T-helper 2 cell treated with Interferon-gamma antibody and Interleukin-4, amounts not matched to agents 100 ng/mL and 5 ng/mL, for 36 hours (primary cell): ENCODE results near the gene SSUH2. TPM values are rescaled to one million over a fixed set of nuclear protein-coding genes. Genes with fewer than 3 reads are reported as not detected.
"Not testable (repeated sequence)": the region's sequence is repeated elsewhere in the genome, so short reads cannot be mapped to it uniquely, and the experiment has no call there.

ENCODE experiments used
- intact Hi-C: fragments of 100-400 bp; cut with micrococcal nuclease; formaldehyde crosslinking; loops from one replicate; pipeline ENCODE4 v1.15.1; 2023
- total RNA-seq: library from RNA; stranded (reverse); gene quantifications from 2 replicates; pipeline ENCODE4 v1.2.3, GENCODE V29; 2022

Gene SSUH2, protein sequence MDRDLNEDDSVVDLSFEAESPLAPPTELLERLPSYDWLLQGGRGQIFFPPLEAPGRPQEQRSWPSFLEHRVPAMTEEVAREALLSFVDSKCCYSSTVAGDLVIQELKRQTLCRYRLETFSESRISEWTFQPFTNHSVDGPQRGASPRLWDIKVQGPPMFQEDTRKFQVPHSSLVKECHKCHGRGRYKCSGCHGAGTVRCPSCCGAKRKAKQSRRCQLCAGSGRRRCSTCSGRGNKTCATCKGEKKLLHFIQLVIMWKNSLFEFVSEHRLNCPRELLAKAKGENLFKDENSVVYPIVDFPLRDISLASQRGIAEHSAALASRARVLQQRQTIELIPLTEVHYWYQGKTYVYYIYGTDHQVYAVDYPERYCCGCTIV
- 0.27 and 0.43 TPM in 2 replicates for total RNA-seq

DNA sequence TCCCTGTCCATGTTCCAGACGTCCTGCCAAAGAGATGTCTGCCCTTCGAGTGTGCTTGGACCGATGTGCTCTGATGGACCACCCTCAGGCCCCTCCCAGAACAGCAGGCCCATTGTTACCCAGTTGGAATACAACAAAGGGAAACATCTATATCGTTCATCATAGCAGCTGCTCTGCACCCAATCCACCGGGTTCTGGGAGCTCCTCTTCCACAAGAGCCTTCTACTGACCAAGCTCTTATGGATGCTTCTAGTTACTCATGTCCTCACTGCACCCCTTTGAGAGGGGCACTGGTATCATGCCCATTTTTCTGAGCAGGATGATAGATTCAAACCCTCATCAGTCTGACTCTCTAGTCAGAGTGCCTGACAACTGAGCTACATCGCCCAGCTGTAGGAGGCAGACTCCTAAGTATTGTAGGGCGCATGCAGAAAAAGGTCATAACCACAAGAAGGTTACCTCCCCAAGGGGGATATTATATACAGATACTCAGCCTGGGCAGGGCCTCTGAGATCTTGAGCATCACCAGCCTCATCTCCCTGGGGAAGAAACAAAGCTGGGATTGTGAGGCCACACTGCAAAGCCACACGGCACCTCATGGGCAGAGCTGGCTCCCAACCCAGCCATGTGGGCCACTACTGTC lies at the start of gene SSUH2:
Gene SSUH2 (minus strand): TSS at position 51 of the 643 bp plus-strand sequence. CDS start 40 bp downstream, at position 11.
- intact Hi-C loops, result no loop called here

DNA sequence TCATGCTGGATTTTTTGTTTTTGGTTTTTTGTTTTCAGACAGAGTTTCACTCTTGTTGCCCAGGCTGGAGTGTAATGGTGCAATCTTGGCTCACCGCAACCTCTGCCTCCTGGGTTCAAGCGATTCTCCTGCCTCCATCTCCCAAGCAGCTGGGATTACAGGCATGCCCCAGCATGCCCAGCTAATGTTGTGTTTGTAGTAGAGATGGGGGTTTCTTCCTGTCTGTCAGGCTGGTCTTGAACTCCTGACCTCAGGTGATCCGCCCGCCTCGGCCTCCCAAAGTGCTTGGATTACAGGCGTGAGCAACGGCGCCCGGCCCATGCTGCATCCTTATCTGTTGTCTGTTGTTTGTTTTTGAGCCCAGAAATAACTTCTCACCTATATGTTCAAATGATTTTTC lies 46.7 kb upstream of the SSUH2 start:
- intact Hi-C loops, result not testable (repeated sequence)

DNA sequence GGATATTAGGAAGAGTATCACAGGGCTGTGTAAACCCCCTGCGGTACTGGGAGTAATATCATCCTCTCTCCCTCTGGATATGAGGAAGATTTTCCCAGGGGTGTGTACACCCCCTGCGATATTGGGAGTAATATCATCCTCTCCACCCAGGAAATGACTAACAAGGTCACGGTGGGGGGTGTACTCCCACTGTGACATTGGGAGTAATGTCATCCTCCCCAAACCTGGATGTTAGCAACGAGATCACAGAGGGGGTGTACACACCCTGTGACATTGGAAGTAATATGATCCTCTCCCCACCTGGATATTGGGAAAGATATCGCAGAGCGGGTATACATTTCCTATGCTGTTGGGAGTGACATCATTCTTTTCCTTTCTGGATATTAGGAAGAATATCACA lies 40.4 kb upstream of the SSUH2 start:
- intact Hi-C loops, result not testable (repeated sequence)

DNA sequence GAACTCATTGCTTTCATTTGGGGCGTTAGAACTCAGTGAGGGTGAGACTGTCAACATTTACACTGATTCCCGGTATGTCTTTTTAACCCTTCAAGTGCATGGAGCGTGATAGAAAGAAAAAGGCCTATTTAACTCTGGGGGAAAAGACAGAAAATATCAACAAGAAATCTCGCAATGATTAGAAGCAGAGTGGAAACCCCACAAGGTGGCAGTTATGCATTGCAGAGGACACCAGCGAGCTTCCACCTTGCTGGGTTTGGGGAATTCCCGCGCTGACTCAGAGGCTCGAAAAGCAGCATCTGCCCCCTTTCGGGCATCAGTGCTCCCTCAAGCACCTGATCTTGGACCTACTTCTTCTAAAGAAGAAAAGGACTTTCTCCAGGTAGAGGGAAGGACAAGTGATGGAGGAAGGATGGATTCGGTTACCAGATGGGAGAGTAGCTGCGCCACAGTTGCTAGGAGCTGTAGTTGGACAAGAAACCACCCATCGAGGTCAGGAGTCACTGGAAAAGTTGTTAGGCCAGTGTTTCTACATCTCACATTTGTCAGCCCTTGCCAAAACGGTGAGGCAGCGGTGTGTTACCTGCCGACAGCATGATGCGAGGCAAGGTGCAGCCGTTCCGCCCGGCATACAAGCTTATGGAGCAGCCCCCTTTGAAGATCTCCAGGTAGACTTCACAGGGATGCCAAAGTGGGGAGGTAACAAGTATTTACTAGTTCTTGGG lies 38.4 kb upstream of the SSUH2 start:
- intact Hi-C loops, result not testable (repeated sequence)

DNA sequence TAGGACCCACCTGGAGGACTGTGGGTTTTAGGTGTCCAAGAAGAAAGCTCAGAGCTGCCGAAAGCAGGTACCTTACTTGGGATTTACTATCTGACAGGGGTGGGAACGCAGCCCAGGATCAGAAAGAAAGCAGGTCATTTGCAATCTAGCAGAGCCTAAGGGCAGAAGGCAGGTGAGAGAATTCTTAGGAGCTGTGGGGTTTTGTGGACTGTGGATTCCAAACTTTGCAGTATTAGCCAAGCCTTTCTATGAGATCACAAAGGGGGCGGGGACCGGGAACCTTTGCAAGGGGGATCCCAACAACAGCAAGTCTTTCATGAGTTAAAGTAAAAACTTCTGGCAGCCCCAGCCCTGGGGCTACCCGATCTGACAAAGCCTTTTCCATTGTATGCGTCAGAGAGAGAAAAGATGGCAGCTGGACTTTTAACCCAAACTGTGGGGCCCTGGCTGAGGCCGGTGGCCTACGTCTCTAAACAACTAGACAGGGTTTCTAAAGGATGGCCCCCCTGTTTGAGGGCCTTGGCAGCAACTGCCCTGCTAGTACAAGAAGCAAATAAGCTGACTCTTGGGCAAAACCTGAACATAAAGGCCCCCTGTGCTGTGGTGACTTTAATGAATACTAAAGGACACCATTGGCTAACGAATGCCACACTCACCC lies 37.4 kb upstream of the SSUH2 start:
- intact Hi-C loops, result not testable (repeated sequence)

DNA sequence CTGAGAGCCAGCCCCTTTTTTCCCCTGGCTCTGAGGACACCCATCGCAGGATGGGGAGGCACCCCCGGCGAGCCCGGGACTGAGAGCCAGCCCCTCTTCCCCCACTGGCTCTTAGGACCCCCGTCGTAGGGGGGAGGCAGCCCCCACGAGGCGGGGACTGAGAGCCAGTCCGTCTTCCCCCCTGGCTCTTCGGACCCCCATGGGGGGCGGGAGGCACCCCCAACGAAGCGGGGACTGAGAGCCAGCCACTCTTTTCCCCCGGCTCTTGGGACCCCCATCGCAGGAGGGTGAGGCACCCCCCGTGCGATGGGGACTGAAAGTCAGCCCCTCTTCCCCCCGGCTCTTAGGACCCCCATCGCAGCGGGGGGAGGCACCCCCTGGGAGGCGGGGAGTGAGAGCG lies 36.8 kb upstream of the SSUH2 start:
- intact Hi-C loops, result no loop called here

DNA sequence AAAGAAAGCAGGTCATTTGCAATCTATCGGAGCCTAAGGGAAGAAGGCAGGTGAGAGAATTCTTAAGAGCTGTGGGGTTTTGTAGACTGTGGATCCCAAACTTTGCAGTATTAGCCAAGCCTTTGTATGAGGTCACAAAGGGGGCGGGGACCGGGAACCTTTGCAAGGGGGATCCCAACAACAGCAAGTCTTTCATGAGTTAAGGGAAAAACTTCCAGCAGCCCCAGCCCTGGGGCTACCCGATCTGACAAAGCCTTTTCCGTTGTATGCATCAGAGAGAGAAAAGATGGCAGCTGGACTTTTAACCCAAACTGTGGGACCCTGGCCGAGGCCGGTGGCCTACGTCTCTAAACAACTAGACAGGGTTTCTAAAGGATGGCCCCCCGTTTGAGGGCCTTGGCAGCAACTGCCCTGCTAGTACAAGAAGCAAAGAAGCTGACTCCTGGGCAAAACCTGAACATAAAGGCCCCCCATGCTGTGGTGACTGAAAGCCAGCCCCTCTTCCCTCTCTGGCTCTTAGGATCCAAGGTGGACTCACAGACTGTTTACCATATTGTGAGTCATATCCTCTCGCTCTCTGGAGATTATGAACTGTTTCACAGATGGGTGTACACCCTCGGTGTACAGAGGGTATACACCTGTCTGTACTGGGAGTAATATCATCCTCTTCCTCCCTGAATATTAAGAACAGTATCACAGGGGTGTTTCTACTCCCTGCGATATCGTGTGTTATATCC lies 35.4 kb upstream of the SSUH2 start:
- intact Hi-C loops, result not testable (repeated sequence)

DNA sequence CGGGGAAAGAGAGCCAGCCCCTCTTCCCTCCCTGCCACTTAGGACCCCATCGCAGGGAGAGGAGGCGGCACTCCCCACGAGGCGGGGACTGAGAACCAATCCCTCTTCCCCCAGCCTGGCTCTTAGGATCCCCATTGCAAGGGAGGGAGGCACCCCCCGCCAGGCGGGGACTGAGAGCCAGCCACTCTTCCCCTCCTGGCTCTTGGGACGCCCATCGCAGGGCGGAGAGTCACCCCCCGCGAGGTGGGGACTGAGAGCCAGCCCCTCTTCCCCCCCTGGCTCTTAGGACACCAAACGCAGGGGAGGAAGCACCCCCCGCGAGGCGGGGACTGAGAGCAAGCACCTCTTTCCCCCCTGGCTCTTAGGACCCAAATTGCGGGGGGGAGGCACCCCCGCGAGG lies 34.2 kb upstream of the SSUH2 start:
- intact Hi-C loops, result no loop called here

DNA sequence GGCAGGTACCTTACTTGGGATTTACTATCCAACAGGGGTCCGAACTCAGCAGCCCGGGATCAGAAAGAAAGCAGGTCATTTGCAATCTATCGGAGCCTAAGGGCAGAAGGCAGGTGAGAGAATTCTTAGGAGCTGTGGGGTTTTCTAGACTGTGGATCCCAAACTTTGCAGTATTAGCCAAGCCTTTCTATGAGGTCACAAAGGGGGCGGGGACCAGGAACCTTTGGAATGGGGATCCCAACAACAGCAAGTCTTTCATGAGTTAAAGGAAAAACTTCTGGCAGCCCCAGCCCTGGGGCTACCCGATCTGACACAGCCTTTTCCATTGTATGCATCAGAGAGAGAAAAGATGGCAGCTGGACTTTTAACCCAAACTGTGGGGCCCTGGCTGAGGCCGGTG lies 32.7 kb upstream of the SSUH2 start:
- intact Hi-C loops, result not testable (repeated sequence)

DNA sequence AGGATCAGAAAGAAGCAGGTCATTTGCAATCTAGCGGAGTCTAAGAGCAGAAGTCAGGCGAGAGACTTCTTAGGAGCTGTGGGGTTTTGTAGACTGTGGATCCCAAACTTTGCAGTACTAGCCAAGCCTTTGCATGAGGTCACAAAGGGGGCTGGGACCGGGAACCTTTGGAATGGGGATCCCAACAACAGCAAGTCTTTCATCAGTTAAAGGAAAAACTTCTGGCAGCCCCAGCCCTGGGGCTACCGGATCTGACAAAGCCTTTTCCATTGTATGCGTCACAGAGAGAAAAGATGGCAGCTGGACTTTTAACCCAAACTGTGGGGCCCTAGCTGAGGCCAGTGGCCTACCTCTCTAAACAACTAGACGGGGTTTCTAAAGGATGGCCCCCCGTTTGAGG lies 31.0 kb upstream of the SSUH2 start:
- intact Hi-C loops, result not testable (repeated sequence)

DNA sequence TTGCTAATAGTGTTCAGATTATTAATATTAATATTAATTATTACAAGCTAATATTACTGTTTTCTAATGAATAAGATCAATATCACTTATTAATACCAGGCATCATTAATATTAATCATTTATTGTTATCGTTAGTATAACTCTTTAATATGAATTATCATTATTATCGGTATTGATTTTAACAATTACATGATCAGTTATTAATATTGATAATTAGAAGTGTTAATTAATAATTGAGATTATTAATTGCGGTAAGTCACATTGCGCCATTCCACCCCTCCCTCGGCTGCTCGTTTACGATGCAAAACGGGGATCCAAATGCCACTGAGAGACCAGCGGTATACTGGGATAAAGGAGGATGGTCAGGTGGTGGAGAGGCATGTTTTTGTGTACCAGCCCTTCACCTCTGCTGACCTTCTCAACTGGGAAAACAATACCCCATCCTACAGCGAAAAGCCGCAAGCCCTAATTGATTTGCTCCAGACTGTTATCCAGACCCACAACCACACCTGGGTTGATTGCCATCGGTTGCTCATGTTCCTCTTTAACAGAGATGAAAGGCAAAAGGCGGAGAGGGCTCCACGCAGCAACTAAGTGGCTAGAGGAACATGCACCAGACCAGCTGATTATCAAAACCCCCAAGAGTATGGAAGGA lies 28.6 kb upstream of the SSUH2 start:
- intact Hi-C loops, result no loop called here

DNA sequence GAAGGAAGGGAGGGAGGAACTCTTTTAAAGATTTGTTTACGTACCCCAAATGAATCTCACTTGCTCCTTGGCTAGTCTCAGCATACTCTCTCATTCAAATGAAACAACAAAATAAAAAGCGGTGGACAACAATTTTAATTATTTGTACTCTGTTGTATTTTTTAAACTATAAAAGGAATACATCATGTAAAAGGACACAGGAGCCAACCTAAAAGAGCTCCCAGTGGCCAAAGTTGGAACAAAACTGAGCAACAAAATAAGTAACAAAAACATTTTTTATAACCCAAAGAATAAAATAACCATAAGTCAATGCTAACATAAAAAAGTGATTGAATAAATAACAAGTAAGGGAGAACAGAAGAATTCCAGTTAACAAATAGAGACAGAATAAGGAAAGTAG lies 24.4 kb upstream of the SSUH2 start:
- intact Hi-C loops, result no loop called here

DNA sequence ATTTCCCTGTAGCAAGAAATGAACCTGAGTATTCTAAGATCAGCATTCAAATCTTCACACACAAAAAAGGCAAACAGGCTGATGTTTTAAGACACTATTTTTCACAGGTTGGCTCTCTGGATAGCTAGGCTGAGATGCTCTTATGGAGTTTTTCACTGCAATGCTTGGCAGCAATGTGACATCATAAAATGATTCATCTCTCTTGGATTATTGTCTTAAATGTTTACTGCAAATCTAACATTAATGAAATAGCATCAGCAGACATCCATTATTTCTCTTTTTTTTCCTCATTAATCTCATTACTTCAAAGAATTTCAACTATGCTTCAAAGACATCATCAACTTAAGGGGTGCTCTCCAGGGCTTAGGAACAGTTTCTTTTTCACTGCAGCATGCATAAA lies 23.6 kb upstream of the SSUH2 start:
- intact Hi-C loops, result no loop called here

DNA sequence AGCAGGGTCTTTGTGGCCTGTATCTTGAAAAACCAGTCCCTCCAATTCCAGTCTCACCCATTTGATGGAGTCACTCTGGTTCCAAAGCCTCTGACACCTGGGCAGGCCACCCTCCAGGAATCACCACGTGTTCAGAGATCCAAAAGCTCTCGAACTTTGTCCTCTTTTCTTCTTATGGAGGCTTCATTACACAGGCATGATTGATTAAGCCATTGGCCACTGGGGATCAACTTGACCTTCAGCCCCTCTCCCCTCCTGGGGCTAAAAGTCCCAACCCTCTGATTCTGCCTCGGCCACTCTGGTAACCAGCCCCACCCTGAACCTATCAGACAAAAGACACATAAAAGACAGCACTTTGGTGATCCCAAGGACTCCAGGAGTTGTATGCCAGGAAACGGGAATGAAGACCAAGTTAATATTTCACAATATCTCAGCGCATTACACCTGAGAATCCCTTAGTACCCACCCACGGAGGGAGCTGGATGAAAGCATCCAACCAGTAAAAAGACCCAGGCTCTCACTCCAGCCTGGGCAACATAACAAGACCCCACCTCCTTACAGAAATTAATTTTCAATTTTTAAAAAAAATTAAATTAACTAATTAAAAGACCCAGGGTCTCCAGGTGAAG lies 23.0 kb upstream of the SSUH2 start:
- intact Hi-C loops, result no loop called here

DNA sequence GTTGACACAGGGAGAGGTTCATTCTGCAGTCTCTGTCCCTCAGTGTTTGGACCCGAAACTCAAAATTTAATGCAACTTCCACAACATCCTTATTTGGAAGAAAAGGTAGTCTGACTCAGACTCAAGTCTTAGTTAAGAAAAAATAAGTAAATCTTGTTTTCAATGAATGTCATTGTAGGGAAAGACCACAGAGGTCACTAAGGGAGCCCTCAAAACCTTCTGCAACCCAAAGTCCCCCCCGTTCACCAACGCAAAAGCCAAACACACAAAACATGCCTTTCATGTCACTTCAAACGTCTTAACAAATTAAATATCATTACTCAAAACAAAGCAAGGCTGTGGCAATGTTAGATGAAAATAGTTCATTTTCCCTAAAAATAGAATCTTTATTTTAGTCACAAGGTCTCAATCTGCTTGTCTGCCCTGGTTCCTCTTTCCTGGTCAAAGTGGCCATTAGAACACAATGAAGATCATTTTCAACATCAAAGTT lies 20.9 kb upstream of the SSUH2 start:
- intact Hi-C loops, result no loop called here

DNA sequence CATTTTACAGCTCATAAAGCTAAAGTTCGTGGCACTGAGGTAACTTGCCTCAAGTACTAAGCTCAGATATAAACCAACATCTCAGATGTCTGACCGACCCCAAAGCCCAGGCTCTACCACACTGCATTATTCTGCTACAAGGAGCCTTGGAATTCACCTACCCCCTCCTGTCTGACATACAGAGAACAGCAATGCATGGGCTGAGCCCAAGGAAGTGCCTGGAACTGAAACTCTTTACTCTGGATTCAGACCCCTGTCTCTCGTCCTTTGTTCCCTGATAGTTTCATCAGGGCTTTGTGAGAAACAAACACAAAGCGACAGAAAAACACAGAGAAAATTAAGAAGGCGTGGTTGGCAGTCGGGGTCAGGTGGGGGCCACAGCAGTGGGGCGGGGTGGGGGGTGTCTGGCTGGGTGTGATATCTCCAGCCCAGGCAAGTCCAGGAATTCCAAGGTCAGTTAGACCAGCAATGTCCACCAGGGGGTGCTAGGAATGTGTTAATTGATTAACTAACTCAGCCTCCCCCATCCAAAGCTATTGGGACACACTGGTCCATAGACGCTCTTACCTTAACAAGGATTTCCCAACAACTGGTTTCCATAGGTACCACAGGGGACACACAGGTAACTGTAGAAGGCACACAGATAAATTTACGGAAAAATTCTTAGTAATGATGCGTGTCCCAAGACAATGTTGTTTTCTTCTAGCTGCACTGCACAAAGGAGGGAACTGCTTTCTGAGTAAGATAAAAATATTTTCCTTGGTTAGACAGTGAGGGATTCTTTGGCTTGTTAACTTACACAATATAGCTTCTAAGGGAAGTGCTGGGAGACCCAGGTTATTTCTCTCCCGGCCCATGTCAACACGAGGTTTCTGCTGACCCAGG lies 18.8 kb upstream of the SSUH2 start:
- intact Hi-C loops, result no loop called here

DNA sequence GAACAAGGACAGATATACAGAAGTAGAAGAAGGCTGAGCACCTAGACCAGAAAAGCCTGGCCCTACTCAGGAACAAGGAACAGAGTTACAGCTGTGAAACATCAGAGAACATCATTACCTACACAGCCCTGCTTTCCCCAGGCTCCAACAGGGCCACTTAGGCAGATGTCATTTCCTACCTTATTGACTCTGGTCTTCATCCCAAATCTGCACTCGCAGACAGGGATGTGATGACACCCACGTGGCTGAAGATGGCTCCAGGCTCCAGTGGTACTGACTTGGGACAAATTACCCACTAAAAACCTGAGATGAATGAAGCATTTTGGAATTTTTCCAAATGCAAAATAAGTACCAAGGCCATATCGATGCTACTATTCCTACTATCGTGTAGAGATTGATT lies 18.0 kb upstream of the SSUH2 start:
- intact Hi-C loops, result no loop called here

DNA sequence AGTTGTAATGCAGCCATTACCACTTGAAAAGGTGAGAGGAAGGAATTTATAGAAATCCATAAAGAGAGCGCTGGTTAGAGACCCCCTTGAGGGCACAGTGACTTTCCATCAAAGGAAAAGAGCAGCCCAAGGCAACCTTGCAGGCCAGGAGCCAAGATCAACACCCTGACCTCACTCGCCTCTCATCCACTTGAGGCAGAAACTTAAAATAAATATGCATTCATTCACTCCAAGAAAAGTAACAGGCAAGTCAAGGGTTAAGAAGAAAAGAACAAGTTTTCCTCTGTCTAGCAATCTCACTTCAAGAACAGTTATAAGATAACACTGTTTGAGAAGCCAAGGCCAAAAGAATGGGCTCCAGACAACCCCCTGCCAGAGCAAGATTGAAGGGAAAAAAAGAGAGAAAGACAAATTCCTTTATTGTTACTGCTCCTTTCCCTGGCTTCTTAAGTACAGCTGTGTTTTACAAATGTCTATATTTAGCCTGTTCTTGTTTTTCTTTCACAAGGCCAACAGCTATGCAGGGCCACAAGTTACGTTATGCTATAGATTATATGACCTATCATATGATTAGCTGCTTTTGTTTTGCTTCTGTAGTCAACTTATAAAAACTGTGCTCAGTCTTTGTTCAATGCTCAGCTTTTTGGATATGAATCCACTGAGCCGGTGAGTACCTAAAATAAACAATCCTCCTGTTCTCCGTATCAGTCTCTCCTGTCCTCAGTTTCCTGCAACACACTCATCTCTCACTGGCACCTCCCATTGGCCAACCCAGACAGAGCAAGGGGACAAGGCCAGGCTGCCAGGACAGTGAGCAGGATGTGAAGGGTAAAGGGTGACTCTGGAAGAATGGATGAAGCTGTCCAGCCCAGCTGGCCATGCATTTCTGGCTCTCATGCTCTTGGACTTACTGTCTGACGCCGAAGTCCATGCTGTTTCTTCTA lies 15.8 kb upstream of the SSUH2 start:
- intact Hi-C loops, result no loop called here
